Endothelial cell of umbilical vein (primary cell): ENCODE results near the gene ANKRD44. TPM values are rescaled to one million over a fixed set of nuclear protein-coding genes. Genes with fewer than 3 reads are reported as not detected.

ENCODE experiments used
- BruUV-seq: library from RNA; stranded (reverse); fragments of 400-500 nt; replicated peaks from 2 replicates; lab custom pipeline; 2021; lab: Mats Ljungman, UMichigan
- CTCF ChIA-PET: fragments of 300-600, 350-600 bp; sonication (Branson Sonifier 250); formaldehyde crosslinking; loops from one replicate; lab custom pipeline; 2021; ENCODE audit warnings: antibody characterized with exemption, inconsistent platforms; lab: Charles Lee
- POLR2A ChIA-PET: fragments of 300-600, 350-600 bp; sonication (Branson Sonifier 250); formaldehyde crosslinking; loops from one replicate; lab custom pipeline; 2021; ENCODE audit warnings: antibody characterized with exemption, inconsistent platforms; lab: Charles Lee
- DNase-seq: peaks from one replicate; pipeline ENCODE4 v3.0.0-alpha.2; 2011; ENCODE audit warnings: low read depth, low spot score
- FAIRE-seq: peaks from 2 replicates; lab custom pipeline; 2011; peaks lifted over from hg19 to GRCh38; lab: Jason Lieb, UNC
- H2AFZ ChIP-seq: 2 replicates; pipeline ENCODE4 v1.6.0; 2012; ENCODE audit warnings: low read depth, low read length, control low read depth, inconsistent platforms
- H3K27ac ChIP-seq: 2 replicates; pipeline ENCODE4 v1.5.1; 2011; ENCODE audit warnings: low read depth, mild to moderate bottlenecking, control low read depth, low read length, moderate library complexity; ENCODE audit not compliant: insufficient read depth
- H3K27me3 ChIP-seq, 2 experiments: 2 replicates each; pipeline versions ENCODE4 v1.6.0 to v1.6.1; 2011; ENCODE audit warnings: low read length in 2 of 2, mixed read lengths in 1 of 2; ENCODE audit not compliant: control insufficient read depth in 2 of 2, insufficient read depth in 2 of 2
- H3K36me3 ChIP-seq, 2 experiments: 2 replicates in 1 of 2; 3 replicates in 1 of 2; pipeline ENCODE4 v1.5.1; 2011; ENCODE audit warnings: low read length in 2 of 2, mild to moderate bottlenecking in 1 of 2, moderate library complexity in 1 of 2; ENCODE audit not compliant: control insufficient read depth in 2 of 2, insufficient read depth in 2 of 2; ENCODE audit errors: extremely low read depth in 1 of 2
- H3K4me1 ChIP-seq: 3 replicates; pipeline ENCODE4 v1.5.1; 2011; ENCODE audit warnings: mild to moderate bottlenecking, low read length; ENCODE audit not compliant: control insufficient read depth, insufficient read depth; ENCODE audit errors: extremely low read depth
- H3K4me2 ChIP-seq: 2 replicates; pipeline ENCODE4 v1.6.1; 2011; ENCODE audit warnings: low read length, control low read depth, mixed read lengths; ENCODE audit not compliant: insufficient read depth
- H3K4me3 ChIP-seq, 3 experiments: fragments of 200-600 bp in 1 of 3; sonication (generic), shearing (Covaris generic) in 1 of 3; replicated peaks in 1 of 3; 2 replicates each; pipeline ENCODE4 v1.5.1; 2011 to 2016; ENCODE audit warnings: control low read depth in 3 of 3, low read length in 3 of 3, mild to moderate bottlenecking in 2 of 3, inconsistent platforms in 1 of 3, low read depth in 1 of 3, moderate library complexity in 1 of 3; ENCODE audit not compliant: insufficient read depth in 1 of 3
- H3K79me2 ChIP-seq: 2 replicates; pipeline ENCODE4 v1.6.0; 2012; ENCODE audit warnings: low read length, inconsistent platforms; ENCODE audit not compliant: control insufficient read depth, insufficient read depth
- H3K9ac ChIP-seq: replicated peaks from 2 replicates; pipeline ENCODE3; 2011; ENCODE audit warnings: low read length, control low read depth; ENCODE audit not compliant: insufficient read depth; ENCODE audit errors: extremely low read depth
- H3K9me1 ChIP-seq: replicated peaks from 3 replicates; pipeline ENCODE4 v1.6.0; 2011; ENCODE audit warnings: mild to moderate bottlenecking, low read length; ENCODE audit not compliant: control insufficient read depth, insufficient read depth; ENCODE audit errors: extremely low read depth
- H3K9me3 ChIP-seq: replicated peaks from 2 replicates; pipeline ENCODE4 v1.5.1; 2012; ENCODE audit warnings: low read length, inconsistent platforms; ENCODE audit not compliant: control insufficient read depth, insufficient read depth
- H4K20me1 ChIP-seq: replicated peaks from 2 replicates; pipeline ENCODE3; 2011; ENCODE audit warnings: mild to moderate bottlenecking, low read length; ENCODE audit not compliant: control insufficient read depth, insufficient read depth; ENCODE audit errors: extremely low read depth
- EZH2 ChIP-seq: IDR thresholded peaks from 2 replicates; pipeline ENCODE4 v1.6.1; 2012; ENCODE audit warnings: borderline replicate concordance, low read depth, mild to moderate bottlenecking, moderate library complexity, low read length, inconsistent platforms; ENCODE audit not compliant: severe bottlenecking
- FOS ChIP-seq: IDR thresholded peaks from 2 replicates; pipeline ENCODE4 v1.6.1; 2011; ENCODE audit warnings: mild to moderate bottlenecking, low read length, moderate library complexity, borderline replicate concordance; ENCODE audit not compliant: insufficient read depth
- GATA2 ChIP-seq: IDR thresholded peaks from 2 replicates; pipeline ENCODE4 v1.7.0; 2011; ENCODE audit warnings: low read depth, mild to moderate bottlenecking, moderate library complexity, mixed read lengths, low read length; ENCODE audit not compliant: insufficient read length, insufficient read depth
- JUN ChIP-seq: IDR thresholded peaks from 2 replicates; pipeline ENCODE4 v1.6.1; 2011; ENCODE audit warnings: borderline replicate concordance, low read depth; ENCODE audit not compliant: insufficient read length, insufficient read depth
- MAX ChIP-seq: IDR thresholded peaks from 2 replicates; pipeline ENCODE4 v1.6.1; 2011; ENCODE audit not compliant: insufficient read depth, insufficient read length
- MYC ChIP-seq: IDR thresholded peaks from one replicate; pipeline ENCODE4 v1.6.1; 2011; ENCODE audit warnings: mild to moderate bottlenecking, low read depth, low read length
- POLR2A ChIP-seq: IDR thresholded peaks from 2 replicates; pipeline ENCODE4 v1.6.1; 2012; ENCODE audit warnings: low read depth, mild to moderate bottlenecking, control low read depth, low read length
- POLR2AphosphoS5 ChIP-seq: IDR thresholded peaks from 2 replicates; pipeline ENCODE4 v1.6.1; 2012; ENCODE audit warnings: low read depth, mild to moderate bottlenecking, control low read depth, low read length, moderate library complexity; ENCODE audit not compliant: insufficient read depth
- dilution Hi-C: fragments of 300-500 bp; cut with MboI; formaldehyde crosslinking; loops from one replicate; pipeline ENCODE4 v1.15.0; 2019; ENCODE audit warnings: low sequenced_read_pairs; ENCODE audit not compliant: extremely low pct_ligation_motif_present
- intact Hi-C: fragments of 100-400 bp; cut with micrococcal nuclease; formaldehyde crosslinking; loops from one replicate; pipeline ENCODE4 v1.10.0; 2022
- polyA plus RNA-seq, 4 experiments: library from polyadenylated mRNA; depleted of rRNA in 3 of 4; stranded (reverse) in 3 of 4; unstranded in 1 of 4; fragments of >200 nt; gene quantifications; 2 replicates each; pipeline versions ENCODE4 v1.2.1 to v1.2.3, GENCODE V29; 2011 to 2012; ENCODE audit warnings: missing spikeins in 1 of 4
- total RNA-seq: library from RNA; stranded (reverse); gene quantifications from 2 replicates; pipeline ENCODE4 v1.2.3, GENCODE V29; 2021
- TF ChIP-seq, protein P1 (sequence below), 2 donors: IDR thresholded peaks; 1 replicate in 1 of 2; 2 replicates in 1 of 2; pipeline ENCODE4 v1.5.1; 2011; ENCODE audit warnings: low read length in 2 of 2, mild to moderate bottlenecking in 2 of 2, moderate library complexity in 2 of 2, control low read depth in 1 of 2, inconsistent platforms in 1 of 2, low read depth in 1 of 2; ENCODE audit not compliant: insufficient read depth in 1 of 2; ENCODE audit errors: extremely low read depth in 1 of 2

Gene ANKRD44
- total and polyA plus RNA-seq, 2 donors (not counting 3 experiments of a cell fraction or from before 2014, with no cell fraction given): 3.4 to 6.1 TPM

- CTCF ChIA-PET: interaction anchor here (0.7 to 1.6 kb wide), 3 partner anchors 8 to 1191 kb away, joined by 4 to 5 read pairs (median 5); no protein-coding TSS in a partner anchor
- Histone ChIP-seq H3K4me2 (no peak overlapping the region), H3K27ac (no peak overlapping the region), H3K9me1 (no peaks in the 10 kb centered on the region), H2AFZ (no peak overlapping the region), H3K4me3 (no peak overlapping the region), H3K27me3 (peaks cover 8 to 14% of the 10 kb centered on the region in 2 experiments), H3K4me1 (no peaks in the 10 kb centered on the region), H3K9me3 (no peaks in the 10 kb centered on the region), H3K36me3 (no peaks in the 10 kb centered on the region), H3K79me2 (no peaks in the 10 kb centered on the region), H3K9ac (no peak overlapping the region), H4K20me1 (no peaks in the 10 kb centered on the region)
- DNase-seq (no peak), FAIRE-seq (no peak)
- TF ChIP-seq EZH2 (no peak), JUN (no peak), MYC (no peak), GATA2 (no peak), FOS (no peak), POLR2AphosphoS5 (no peak), POLR2A (no peak), MAX (no peak)
- TF ChIP-seq, protein P1, sequence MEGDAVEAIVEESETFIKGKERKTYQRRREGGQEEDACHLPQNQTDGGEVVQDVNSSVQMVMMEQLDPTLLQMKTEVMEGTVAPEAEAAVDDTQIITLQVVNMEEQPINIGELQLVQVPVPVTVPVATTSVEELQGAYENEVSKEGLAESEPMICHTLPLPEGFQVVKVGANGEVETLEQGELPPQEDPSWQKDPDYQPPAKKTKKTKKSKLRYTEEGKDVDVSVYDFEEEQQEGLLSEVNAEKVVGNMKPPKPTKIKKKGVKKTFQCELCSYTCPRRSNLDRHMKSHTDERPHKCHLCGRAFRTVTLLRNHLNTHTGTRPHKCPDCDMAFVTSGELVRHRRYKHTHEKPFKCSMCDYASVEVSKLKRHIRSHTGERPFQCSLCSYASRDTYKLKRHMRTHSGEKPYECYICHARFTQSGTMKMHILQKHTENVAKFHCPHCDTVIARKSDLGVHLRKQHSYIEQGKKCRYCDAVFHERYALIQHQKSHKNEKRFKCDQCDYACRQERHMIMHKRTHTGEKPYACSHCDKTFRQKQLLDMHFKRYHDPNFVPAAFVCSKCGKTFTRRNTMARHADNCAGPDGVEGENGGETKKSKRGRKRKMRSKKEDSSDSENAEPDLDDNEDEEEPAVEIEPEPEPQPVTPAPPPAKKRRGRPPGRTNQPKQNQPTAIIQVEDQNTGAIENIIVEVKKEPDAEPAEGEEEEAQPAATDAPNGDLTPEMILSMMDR (IDR thresholded peaks at IDR 0.05; ENCODE audit: extremely low read depth in 1 of 2, insufficient read depth in 1 of 2, low read depth in 1 of 2, low read length in 2 of 2): no peak
- POLR2A ChIA-PET: no interaction called here
- dilution Hi-C loops: no loop called here
- intact Hi-C loops: loop anchor here (5.0 kb wide), 1 partner anchor 49 kb away; no protein-coding TSS in a partner anchor
- BruUV-seq: no TSS peak
These were observed 17.9 kb upstream of the ANKRD44 start for GRCh38 chr2:197328461-197328860.
